NCI-H2081 (cell line): Measurements from ENCODE around the gene UXS1.

Source experiments
- DNase-seq, 2 experiments: peaks; one replicate each; lab custom pipeline; 2025; lab: John Stamatoyannopoulos, UW

UXS1 gene

DNA sequence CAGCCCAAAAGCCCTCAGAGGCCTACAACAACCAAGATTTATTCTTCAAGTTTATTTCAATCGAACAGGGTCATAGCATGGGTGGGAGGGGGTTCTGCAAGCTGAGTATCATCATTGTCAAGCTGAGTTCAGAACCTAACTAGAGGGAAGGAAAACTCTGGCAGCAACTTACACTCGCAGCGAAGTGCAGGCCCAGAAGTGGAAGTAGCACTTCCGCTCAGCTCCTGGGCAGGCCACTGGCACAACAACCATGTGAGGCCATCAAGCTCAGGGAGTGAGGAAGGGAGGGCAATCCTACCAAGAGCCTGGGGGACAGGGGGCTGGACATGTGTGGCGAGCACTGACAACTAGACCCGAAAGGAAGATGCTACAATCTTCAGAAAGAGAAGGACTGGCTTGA lies 4.8 kb downstream of the UXS1 start:
- no peak for DNase-seq

GRCh38 chr2:106187273-106187891 lies 6.7 kb downstream of the UXS1 start:
- no peak for DNase-seq

GRCh38 chr2:106185475-106186184 lies 8.5 kb downstream of the UXS1 start:
- DNase-seq: no peak

DNA sequence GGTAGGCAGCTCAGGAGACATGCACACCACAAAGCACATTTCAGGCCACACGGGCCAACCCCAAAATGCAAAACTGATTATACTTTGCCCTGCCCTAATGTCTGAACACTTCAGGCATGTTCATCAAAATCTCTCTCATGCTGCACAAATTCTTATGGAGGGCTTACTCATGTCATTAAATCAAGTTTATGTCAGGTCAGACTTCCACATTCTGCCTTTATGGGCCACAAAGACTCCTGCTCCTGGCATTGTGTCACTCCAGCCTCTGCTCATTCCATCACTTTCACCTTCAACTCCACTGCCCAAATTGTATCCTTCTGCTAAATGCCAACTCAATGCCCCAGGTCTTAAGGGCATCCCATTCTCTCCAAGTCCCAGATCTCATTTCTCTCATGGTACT lies 9.2 kb downstream of the UXS1 start:
- no peak for DNase-seq

DNA sequence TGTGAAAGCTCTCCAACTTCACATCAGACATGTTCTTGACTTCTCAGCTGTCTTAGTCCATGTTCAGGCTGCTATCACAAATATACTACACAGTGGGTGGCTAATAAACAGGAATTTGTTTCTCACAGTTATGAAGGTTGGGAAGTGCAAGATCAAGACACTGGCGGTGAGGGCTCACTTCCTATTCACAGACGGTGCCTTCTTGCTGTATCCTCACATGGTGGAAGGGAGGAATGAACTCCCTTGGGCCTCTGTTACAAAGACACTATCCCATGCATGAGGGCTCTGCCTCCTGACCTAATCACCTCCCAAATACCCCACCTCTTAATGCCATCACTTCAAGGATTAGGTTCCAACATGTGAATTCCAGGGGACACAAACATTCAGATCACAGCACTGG lies 9.7 kb downstream of the UXS1 start:
- no peak for DNase-seq

- DNase-seq: no peak
These were observed 10.9 kb downstream of the UXS1 start for GRCh38 chr2:106183101-106183696.

- DNase-seq: no peak
These were observed 13.0 kb downstream of the UXS1 start for GRCh38 chr2:106181064-106181463.

- no peak for DNase-seq
These were observed 13.5 kb downstream of the UXS1 start for GRCh38 chr2:106180602-106181001.

DNA sequence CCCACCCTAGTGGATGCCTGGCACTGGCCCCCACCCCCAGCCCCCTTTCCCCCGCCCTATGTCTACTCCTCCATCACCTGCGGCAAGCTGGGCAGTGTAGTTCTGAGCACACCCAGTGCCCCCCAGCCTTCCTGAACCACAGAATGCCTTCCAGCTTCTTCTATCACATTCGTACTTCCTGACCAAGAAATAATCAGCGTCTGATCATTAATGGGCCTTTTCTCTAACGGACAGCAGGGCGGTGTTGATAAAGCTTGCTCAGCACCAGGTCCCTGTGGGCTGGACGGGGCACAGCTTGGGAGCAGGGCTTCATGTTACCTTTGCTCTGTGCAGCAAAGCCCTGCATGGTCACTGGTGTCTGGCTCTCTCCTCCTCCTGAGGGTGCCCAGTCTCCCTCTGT lies 15.4 kb downstream of the UXS1 start:
- no peak for DNase-seq

- DNase-seq: no peak
These were observed 16.5 kb downstream of the UXS1 start for GRCh38 chr2:106177581-106177980.

DNA sequence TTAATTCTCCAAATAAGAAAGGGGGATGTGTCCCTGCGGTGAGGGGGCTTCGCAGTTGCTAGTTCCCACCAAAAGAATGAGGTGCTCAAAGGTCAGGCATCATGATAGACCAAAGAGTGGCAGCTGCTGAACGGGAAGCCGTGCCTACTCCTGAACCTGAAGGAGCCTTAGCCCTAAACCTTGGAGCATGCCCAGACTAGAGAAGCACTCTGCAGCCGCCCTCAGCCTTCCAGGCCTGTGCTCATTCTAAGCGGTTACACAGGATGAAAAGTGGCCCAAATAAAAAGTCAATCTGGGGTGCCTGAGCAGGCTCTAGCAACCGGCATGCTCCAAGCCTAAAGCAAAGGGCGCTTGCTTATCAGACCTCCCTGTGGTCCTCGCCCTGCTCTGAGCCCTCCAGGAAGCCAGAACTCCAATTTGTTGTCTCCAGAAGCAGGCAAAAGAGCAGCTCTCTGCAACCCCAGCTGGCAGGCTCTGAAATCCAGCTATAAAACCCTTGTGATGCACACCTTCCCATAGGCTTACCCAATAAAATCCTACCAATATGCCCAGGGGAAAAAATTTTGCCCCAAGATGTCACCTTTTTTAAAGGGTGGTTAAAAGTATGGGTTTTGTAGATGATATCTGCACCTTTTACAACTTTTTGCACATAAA lies 17.5 kb downstream of the UXS1 start:
- DNase-seq: no peak

DNA sequence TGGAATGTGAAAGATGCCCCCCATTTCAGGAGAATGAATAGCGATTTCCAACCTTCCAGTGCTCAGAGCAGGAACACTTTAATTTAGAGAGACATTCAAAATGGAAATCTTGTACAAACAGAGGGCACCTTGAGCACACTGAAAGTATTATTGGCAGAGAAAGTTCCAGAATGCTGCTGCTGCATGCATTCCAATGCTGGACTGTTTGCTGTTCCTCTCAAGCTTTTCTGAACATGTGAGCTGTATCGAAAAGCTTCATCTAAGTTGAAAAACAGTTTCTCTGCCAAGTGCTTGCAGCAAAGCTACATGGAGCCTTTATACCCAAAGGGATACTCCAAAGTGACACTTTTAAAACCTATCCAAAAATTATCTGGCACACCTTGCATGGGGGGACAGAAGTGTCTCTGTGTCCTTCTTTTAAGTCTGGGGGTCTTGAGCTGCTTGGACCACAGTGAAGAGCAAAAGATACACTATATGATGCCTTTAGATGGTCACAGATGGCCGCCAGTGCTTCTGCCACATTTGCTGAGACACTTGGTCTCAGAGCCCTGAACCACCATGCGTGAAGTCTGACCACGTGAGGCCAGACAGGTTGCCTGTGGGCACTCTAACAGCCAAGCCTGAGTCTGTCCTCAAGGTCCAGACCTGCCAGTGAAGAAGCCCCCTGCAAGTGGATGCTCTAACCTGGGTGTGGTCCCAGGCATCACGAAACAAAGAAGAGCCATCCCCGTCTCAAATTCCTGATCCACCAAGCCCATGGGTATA lies 18.8 kb downstream of the UXS1 start:
- no peak for DNase-seq

DNA sequence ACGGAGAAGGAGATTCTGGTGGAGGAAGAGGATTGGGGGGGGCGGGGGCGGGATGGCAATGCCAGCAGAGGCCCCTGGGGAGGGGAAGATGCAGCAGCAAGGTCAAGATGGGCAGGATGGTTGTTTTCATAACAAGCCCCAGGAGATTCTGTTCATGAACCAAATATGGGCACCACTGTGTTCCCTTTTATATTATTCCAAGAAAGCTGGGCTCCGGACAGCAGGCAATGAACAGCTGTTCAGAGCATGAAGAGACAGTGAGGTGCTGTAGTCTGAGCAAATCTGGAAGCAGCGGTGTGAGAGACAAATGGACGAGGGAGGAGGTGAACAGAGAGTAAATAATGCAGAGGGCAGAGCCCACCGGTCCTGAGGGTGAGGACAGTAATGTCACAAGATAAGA lies 20.0 kb downstream of the UXS1 start:
- no peak for DNase-seq

GRCh38 chr2:106172649-106173048 lies 21.5 kb downstream of the UXS1 start:
- no peak for DNase-seq

DNA sequence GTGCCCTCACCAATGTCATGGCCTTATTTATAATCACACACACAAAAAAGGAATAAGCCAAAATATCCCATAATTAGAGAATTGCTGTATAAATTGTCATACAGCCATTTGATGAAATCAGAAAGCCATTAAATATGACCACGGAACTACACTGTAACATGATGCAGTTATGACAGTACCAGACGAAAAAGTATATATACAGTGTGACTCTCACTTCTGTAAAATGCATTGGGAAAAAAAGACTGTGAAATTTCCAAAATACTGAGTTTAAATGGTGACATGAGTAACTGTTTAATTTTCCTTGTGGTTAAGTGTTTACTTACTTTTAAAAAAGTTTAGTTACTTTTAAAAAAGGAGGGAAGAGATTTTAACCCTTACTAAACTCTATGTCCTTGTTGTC lies 25.4 kb downstream of the UXS1 start:
- DNase-seq: no peak

GRCh38 chr2:106167067-106167466 lies 27.0 kb downstream of the UXS1 start:
- DNase-seq: no peak

GRCh38 chr2:106165561-106165960 lies 28.5 kb downstream of the UXS1 start:
- DNase-seq: no peak

GRCh38 chr2:106165029-106165428 lies 29.1 kb downstream of the UXS1 start:
- no peak for DNase-seq

DNA sequence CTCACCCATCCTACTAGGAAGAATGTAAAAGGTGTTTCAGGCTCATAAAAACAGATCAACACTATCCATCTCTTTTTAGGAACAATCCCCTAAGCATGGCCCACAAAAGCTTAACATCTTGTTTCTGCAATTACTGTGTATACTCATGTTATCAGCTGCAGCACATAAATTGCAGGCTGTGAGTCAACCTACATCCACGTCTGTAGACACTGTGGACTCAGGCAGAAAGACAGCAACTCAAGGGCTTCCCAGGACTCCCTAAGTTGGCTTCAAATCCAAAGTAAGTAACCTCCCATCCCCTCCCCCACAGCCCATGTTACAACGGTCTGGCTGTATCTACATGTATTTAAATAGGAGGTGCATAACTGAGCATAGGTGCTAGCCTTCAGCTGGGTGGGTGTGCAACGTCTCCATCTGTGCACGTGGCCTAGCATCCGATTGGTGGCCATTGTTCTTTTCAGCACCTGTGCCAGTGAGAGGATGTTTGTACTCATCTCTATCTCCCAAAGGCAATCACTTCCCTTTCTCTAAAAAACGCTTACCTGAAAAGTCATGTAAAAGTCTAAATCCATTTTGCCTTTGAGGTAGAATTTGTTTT lies 30.1 kb downstream of the UXS1 start:
- no peak for DNase-seq

DNA sequence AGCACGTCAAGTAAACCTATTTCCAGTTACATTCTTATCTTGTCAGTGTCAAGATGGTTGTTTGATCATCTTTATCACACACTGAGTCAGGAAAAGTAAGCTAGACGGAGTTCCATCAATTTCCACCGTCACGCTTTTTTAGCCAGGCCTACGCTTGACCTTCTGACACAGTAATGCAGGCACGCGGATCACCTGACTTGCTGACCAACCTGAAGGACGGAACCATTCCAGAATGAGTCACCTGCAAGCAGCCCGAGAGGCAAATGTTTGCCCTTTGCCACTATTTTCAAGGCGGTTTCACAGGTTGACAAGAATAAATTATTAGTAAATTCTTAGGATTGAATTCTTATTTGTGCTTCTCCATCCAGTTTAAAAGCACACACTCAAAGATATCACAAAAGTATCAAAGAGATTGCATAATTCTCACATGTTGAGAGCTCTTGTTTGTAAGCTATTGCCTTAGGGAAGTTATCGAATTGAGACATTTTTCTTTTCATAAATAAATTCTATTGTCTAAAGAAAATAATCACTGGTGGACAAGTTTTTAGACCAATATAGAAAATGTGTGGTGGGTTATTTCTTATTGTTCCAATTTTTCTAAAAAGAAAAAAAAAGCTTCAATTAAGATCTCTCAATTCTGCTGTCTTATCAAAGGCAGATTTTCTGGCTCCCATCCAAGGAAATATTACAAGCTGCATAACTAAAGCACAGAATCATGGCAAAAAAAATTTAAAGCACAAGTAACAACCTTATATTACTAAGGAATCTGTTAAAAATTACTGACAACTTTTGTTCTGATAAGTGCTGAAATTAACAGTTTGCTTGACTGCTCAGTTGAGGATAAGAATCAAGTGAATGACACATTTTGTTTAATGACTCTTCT lies 31.9 kb downstream of the UXS1 start:
- DNase-seq: no peak

GRCh38 chr2:106161341-106161740 lies 32.8 kb downstream of the UXS1 start:
- DNase-seq: no peak
